ENCODE results near the gene BRME1.
A peak's percentile ranks its signal among the peaks of the same experiment; 100 is the strongest.

Gene BRME1

GRCh38 chr19:13905634-13906520 is at the start of gene BRME1, which contains the start of gene CC2D1A:
Gene BRME1, minus strand, starts transcription at chr19:13906117. Its CDS starts 1,225 bp downstream, at chr19:13904892.
Gene CC2D1A, plus strand, starts transcription at chr19:13906201. Its CDS starts 241 bp downstream, at chr19:13906442.
- peak; percentile 95 for DNase-seq

DNA sequence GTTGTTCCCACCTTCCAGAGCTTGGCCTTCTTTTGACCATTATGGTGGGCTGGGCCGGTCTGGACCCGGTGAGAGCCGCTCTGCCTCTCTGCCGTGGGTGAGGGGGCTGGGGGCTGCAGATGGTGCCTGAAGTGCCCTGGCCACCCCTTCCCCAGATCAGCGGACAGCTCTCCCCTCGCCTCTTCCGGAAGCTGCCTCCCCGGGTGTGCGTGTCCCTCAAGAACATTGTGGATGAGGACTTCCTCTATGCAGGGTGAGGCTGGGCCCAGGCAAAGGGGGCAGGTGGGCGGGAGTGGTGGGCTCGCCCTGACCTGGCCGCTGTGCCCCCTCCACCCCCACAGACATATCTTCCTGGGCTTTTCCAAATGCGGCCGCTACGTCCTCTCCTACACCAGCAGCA is 48.3 kb upstream of the BRME1 start:
- no peak for DNase-seq

- DNase-seq, result peak; percentile 64
Measured at GRCh38 chr19:13952931-13953531, 47.1 kb upstream of the BRME1 start.

DNA sequence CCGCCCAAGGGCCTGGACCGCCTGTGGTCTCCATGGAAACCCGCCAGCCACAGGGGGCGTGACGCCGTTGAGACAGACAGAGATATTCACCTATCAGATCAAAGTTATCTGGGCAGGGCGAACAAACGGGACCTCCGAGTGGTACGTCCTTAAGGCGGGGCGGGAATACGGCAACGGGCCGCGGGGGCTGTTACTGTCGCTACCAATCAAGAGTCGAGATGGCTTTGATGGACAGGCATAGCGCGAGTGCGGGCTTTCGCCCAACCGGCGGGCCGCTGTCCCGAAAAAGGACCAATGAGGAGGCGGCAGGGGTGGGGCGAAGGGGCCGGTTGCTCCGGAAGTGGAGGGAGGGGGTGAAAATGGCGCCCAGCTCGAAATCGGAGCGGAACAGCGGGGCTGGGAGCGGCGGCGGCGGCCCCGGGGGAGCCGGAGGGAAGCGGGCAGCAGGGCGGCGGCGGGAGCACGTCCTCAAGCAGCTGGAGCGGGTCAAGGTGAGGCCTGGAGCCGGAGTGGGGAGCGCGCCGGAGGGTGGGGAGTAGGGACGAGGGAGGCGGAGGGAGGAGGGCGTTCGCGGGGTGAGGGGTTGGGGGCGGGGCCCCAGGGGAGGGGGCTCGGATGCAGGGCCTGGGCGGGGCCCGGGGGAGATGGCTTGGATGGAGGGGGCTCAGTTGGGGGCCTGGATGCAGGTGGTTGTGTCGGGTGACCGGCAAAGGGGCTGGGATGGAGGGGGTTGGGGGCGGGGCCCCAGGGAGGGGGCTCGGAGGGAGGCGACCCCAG is 46.4 kb upstream of the BRME1 start, which contains the start of gene DCAF15:
DCAF15 (plus strand) TSS at position 356 of the 777 bp plus-strand sequence; CDS start at position 360, 4 bp downstream.
- DNase-seq, result peak; percentile 100

DNA sequence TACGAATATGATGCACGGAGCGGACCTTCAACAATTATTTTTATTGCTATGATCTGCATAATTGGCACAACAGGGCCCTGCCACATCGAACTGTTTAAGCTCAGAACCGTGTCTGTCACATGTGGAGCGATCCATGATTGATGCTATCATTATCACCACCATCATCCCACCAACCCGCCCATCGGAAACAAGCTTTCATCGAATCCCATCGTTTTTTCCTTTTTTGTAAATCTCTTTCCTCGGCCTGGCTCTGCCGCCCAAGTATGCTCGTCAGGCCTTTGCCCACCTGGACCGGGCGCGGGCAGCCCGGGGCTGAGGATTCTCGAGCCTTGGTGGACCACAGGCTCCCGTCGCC is 45.9 kb upstream of the BRME1 start:
- no peak for DNase-seq

- no peak for DNase-seq
Measured at GRCh38 chr19:13951043-13951442, 45.1 kb upstream of the BRME1 start.

DNA sequence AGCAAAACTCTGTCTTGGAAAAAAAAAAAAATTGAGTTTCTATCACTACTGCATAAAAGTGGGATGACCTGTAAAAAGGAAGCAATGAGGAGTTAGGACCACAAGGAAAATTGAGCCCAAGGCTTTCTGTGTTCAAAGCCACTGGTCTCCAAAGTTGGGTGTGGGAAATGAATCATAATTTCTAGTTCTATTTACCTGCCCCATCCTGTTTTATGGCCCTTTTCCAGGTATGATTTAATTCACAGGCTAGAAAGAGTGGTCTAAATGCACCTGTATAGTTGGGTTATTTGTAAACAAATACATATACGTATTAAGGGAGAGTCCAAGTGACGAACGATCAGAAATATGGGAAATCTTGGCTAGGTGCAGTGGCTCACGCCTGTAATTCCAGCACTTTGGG is 40.5 kb upstream of the BRME1 start:
- no peak for DNase-seq

DNA sequence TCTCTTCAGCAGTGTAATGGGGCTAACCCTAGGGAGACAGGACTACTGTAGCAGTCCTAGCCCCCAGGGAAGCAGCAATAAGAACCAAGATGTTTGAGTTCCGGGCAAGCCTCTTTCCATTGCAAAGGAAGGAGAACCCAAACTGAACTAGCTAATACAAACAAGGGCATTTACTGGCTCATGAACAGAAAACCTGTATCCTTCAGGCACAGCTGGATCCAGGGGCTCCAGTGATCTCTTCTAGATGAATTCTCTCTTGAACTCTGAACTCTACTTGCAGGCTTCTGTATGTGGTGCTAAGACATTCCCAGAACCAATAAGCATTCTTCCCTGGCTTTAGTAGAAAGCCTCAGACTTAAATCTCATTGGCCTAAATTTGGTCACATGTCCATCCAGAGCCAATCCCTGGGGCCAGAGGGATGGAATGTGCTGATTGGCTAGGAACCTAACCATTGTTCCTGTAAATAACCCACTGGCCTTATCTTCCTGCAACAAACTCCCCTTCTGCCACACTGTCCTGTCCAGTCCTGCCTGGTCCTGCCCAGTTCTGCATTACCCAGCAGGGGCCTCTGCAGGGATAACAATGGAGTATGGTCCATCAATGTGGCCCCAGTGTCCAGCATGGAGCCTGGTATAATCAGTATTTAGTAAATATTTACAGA is 36.2 kb upstream of the BRME1 start:
- no peak for DNase-seq

- DNase-seq, result peak; percentile 86
Measured at GRCh38 chr19:13938301-13939064, 32.6 kb upstream of the BRME1 start, which contains the start of gene PODNL1. Gene PODNL1, minus strand, starts transcription at chr19:13938417. Its CDS starts 236 bp downstream, at chr19:13938181.

DNA sequence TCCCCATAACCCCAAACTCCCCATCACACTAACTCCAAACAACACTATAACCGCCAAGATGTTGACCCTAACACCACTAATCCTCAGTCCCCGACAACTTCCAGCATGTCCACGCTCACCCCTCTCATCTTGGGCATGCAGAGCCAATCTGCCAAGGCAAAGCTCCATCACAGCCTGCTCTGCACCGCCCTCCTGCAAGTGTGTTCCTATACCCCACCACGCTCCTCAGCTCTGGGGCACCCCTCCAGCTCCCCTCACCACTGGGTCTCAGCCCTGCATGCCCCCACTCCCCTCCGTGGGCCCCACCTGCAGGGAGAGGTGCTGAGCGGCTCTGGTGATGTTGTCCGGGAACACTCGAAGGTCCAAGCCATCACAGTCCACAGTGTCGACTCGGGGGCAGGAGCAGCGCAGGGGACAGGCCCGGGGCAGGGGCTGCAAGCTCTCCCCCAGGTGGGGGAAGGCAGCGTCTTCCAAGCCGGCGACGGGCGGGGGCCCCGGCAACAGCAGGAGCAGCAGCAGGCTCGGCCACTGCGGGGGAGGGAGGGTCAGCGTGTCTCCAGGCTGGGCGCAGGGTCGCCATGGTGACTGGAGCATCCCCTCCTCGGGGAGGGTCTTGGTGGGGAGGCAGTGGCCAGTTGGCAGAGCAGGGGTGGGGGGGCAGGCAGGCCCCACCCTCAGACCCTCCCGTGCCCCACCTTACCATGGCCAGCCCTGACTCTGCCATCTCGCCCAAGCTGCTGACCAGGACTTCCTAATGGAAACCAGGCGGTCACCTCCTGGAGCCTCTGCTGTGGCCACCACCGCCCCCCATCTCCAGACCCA is 31.8 kb upstream of the BRME1 start:
- peak; percentile 62 for DNase-seq

DNA sequence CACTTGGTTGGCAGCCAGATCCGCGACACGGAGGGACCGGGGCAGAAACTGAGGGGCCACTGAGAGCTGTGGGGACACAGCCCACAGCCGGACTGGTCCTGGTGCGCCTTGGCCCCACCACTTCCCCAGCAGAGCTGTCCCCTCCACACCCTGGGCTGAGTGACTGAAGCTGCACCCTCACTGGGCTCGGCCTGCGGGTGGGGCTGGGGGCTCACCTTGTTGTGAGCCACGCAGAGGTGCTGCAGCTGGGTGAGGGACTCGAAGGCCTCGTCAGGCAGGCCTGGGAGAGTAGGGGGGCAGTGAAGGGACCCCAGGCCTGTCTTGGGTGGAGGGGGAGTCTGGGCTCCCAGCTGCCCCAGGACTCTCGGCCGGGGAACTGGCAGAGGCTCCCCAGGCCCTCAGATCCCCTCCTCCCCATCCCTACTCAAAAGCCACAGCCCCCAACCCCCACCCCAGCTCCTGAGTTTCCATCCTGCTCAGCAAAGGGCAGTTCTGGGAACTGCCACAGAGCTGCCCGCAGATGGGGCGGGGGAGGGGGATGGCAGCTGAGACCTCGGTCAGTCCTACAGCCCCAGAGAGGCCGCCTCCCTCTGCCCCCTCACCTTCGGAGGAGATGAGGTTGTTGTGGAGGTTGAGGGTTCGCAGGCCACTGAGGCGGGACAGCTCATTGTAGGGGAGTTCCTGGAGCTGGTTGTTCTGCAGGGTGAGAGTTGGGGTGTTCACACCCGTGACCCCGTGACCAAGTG is 30.0 kb upstream of the BRME1 start:
- no peak for DNase-seq

DNA sequence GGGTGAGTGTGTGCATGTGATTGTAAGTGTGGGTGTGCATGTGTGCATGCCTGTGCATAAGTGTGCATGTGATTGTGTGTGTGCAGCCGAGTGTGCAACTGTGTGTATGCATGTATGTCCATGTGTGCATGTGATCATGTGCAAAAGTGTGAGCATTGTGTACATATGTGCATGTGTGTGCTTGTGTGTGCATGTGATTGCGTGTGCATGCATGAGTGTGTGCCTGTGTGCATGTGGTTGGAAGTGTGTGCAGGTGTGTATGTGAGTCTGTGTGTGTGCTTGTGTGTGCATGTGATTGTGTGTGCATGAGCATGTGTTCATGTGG is 28.8 kb upstream of the BRME1 start:
- DNase-seq, result no peak

- DNase-seq, result no peak
Measured at GRCh38 chr19:13932911-13933393, 27.0 kb upstream of the BRME1 start.

DNA sequence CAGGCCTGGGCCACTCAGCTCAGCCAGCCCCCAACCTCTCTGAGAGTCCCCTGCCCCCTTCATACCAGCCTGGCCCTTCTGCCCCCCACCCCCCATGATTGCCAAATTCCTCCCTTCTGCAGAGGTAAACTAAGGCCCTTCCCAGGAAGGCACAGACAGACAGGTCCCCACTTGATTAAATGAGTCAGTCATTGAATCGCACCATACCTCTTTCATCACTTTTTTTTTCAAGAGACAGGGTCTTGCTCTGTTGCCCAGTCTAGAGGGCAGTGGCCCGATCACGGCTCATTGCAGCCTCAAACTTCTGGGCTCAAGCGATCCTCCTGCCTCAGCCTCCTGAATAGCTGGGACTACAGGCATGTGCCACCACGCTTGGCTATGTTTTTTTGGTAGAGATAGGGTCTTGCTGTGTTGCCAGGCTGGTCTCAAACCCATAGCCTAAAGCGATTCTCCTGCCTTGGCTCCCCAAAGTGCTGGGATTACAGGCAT is 26.3 kb upstream of the BRME1 start:
- no peak for DNase-seq

DNA sequence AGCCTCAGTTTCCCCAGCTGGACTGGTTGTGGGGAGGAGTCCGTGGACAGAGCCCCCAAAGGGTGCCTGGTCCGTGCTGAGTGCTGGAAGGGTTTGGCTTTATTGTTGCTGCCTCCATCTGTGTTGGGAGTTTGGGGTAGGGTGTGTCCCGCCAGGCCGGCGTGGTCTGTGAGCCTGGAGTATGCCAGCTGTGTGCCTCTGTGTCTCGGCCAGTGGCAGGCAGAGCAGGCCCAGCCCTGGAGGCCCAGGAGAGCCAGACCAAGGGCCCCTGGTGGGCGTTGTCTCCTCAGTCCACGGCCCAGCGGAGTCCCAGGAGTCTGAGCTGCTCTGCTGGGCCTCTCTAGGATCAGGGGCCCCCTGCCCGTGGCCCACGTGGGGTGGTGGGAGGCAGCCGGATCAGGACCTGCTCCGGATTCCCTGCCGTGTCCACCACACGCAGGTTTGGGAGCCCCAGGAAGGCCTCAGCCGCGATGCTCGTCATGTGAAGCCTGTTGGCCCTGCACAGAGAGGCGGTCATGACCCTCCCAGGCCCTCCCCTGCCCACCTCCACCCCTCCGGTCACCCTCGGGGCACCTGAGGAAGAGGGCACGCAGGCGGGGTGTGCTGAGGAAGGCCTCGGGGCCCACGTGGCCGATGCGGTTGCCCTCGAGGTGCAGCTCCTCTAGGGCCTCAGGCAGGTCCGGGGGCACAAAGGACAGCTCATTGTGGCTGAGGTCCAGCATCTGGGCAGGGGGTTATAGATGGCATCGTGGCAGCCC is 25.7 kb upstream of the BRME1 start:
- no peak for DNase-seq

- no peak for DNase-seq
Measured at GRCh38 chr19:13930402-13930801, 24.5 kb upstream of the BRME1 start.

DNA sequence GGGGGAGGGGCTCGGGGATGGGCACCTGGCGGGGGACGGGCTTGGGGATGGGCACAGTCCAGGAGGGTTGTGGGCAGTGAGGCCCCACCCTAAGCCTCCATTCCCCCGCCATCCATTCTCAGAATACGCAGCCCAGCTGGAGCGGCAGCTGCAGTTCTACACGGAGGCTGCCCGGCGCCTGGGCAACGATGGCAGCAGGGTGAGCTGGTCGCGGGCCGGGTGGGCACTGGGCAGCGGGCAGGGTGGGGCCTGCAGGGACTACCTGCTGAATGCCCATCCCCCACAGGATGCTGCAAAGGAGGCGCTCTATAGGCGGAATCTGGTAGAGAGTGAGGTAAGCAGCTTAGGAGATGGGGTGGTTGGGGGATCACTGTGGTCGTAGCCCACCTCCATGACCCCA is 24.0 kb upstream of the BRME1 start:
- DNase-seq, result no peak

- DNase-seq, result no peak
Measured at GRCh38 chr19:13929340-13929739, 23.4 kb upstream of the BRME1 start.

DNA sequence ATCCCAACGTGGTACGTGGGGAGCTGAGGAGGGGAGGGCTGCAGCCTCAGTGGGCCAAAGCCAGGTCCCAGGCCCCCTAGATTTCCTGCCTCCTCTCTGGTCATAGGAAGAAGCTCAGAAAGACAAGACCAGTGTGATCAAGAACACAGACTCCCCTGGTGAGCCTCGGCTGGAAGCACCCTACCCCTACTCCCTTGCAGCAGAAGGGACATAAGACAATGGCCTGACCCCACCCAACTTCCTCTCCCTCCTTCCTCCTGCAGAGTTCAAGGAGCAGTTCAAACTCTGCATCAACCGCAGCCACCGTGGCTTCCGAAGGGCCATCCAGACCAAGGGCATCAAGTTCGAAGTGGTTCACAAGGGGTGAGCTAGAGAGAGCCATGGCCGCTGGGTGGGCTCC is 20.8 kb upstream of the BRME1 start:
- DNase-seq, result no peak
